Inflammatory macrophage treated with lipopolysaccharide for 1 hour (primary cell): ENCODE results near the gene KCP.
A peak's percentile ranks its signal among the peaks of the same experiment; 100 is the strongest.

ENCODE experiments used
- DNase-seq, 2 donors: peaks; one replicate each; pipeline ENCODE4 v3.0.0-alpha.2; 2020 to 2022

Gene KCP

DNA sequence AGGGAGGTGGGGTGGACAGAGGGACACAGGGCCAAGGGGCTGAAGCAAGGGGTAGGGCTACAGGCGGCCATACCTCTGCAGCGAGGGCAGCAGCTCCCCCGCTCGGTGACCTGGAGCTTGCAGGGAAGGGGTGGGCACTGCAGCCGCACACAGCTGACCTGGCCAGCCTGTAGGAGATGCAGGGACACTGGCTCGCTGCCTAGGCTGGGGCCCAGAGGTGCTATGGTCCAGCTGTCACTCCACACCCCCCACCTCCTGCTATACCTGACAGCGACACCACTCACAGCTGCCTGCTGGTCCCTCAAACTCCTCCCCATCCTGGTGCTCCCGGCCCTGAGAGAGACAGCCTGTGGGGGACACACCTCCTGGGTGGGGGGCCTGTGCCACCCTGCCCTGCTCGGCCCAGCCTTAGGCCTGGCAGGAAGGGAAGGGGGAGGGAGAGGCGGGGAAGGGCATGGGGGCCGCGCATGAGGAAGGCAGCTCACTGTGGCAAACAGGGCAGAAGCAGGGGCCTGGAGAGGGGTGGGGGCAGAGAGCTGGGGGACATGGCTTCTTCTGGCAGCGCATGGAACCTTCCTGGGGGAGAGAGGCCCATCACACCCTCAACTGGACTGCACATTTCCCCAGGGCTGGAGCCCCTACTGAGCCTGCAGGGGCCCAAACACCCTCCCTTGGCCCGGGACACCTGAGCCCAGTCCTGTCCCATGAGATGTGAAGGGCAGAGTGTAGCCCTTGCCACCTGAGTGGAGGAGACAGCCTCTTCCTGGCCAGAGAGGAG is 23.9 kb downstream of the KCP start:
- DNase-seq = no peak

DNA sequence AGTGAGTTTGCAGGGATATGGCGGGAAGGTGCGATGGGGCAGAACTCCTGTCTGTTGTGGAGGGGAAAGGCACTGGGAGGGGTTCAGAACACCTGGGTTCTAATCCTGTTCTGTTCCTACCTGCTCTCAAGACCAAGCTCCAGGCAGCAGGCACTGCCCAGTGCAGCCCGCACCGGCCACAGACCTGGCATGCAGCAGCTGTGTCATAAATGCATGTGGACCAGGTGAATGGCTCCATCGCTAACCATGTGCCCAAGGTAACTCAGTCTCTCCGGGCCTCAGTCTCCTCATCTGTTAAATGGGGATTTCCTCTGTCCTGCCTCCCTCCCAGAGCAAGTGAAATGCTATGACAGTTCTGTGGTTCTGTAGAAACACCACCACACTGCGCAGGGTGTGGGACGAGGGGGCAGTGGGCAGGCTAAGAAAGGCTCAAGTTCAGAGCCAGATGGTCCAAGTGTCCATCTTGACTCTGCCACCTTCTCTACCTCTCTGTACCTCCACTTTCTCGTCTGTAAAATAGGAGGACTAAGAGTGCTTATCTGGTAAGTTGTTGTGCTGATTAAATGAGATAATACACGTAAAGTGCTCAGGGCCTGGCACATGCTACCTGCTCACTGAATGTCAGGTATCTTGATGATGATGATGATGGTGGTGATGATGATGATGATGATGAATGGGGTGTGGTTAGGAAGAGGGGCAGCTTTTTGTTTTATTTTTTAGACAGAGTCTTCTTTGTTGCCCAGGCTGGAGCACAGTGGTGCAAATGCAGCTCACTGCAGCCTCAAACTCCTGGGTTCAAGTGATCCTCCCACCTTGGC is 24.9 kb downstream of the KCP start:
- no peak for DNase-seq

GRCh38 chr7:128884561-128885369 is 25.7 kb downstream of the KCP start:
- no peak for DNase-seq

DNA sequence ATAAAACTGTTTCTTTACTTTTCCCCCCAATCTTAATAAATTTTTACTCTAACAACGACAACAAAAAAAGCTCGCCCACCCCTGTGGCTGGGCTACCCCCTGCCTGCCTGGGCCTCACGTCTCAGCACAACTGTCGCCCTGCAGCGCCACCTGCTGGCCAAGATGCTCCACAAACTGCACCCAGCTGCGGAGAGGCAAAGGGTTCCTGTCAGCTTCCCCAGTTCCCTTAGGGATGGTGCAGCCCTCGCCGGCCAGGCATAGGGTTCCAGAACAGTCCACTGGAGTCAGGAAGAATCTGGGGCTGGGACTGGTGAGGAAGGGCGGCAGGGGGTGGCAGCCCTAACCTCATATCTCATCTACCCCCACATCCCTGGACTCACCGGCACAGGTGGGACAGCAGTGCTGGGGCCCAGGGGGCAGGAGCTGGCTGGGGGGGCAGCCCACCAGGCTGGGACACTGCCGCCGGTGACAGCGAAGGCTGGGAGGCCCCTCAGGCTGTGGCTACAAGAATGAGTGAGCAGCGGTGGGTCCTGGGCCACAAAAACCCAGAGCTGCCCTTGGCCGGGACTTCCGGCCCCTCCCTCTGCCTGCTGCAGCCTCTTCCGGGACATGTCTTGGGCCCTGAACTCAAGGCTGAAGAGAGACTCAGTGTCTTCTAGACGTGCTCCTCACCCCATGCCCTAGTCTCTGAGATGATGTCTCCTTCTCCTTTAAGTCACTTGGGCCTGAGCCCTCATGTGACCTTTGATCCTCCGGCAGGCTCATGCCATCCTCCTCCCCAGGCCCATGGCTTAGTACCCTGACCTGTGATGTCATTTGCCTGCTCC is 26.7 kb downstream of the KCP start:
- DNase-seq = peak; percentile 61 to 92

- DNase-seq = no peak
These were observed 28.4 kb downstream of the KCP start for GRCh38 chr7:128882134-128882533.

- DNase-seq = no peak
These were observed 28.9 kb downstream of the KCP start for GRCh38 chr7:128881458-128882125.

GRCh38 chr7:128880791-128881457 is 29.6 kb downstream of the KCP start:
- DNase-seq = no peak

- peak; percentile 11 to 54 for DNase-seq
These were observed 30.4 kb downstream of the KCP start for GRCh38 chr7:128879939-128880746.

GRCh38 chr7:128879461-128879938 is 31.0 kb downstream of the KCP start:
- no peak for DNase-seq

DNA sequence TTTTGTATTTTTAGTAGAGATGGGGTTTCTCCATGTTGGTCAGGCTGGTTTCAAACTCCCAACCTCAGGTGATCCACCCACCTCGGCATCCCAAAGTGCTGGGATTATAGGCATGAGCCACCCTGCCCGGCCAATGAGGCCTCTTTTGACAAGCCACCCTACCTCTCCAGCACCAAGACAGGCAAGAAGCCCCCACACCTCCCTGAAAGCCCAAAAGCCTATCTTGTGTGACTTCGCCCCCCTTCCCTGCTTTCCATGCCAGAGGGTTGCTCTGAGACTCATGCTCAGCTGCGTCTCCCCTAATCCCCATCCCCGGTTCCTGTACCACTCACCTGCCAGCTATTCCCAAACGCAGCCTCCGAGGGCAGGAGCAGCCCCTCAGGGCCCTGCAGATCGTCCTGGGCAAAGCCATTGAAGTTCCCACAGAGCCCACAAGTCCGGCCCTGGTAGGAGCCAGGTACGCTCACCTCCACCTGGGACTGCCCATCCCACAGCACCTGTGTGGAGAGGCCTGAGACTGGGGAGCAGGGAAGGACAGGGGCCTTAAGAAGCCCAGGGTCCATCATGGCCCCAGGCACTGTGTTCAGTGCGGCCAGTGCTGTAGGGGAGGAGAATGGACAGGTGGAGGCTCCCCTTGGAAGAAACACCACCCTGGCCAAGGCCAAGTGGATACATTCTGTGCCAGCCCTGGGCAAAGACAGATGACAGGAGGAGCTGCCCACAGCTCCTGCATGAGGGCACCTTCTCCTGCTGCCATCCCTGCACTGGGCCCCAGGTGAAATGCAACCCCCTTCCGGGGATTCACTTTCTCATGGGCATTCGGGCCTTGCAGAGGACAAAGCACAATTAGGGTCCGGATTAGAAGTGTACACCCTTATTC is 32.0 kb downstream of the KCP start:
- DNase-seq = no peak

DNA sequence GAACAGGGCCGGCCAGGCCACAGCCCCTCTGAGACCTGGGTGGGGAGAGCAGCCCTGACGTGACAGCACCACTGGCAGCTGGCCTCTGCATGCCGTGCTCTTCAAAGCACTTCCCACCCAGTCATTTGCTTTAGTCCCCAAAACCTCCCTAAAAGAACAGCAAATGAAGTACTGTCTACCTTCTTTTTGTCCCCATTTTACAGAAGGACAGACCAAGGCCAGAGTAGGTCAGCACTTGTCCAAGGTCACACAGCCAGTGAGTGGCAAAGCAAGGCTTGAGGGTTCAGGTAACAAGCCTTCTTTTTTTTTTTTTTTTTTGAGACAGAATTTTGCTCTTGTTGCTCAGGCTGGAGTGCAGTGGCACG is 32.8 kb downstream of the KCP start:
- no peak for DNase-seq

- no peak for DNase-seq
These were observed 33.3 kb downstream of the KCP start for GRCh38 chr7:128876978-128877755.

DNA sequence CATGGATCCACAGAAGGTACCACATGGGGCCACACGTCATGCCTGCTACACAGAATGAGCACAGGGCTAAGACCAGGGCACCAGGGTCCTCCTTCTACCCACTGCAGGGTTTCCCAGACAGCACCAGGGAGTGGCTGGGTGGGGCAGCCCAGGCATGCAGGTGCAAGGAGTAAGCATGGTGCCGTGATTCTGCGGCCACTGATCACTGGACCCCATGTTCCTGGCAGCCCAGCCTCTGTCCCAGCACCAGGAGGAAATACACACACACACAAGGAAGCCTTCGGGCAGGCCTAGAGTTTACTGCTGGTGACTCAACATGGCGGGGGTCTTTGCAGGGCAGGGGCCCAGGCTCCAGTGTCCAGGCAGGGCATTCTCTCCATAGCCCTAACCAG is 33.9 kb downstream of the KCP start:
- DNase-seq = no peak

- DNase-seq = no peak
These were observed 34.4 kb downstream of the KCP start for GRCh38 chr7:128876127-128876526.

DNA sequence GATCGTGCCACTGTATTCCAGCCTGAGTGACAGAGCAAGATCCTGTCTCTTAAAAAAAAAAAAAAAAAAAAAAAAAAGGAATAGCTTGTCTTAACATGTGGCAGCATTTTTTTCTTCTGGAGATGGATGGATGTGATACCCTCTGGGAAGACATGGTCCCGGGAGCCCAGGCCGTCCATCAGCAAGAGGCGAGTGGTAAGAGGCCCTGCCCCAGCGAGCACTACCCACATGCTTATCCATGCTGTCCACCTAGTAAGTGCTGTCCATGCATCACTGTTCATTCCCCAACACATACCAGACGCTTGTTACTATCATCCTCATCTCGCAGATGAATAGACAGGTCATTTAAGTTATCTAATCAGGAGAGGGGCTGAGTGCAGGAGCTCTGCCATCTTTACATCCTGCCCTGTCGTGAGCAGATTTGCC is 35.0 kb downstream of the KCP start:
- no peak for DNase-seq

GRCh38 chr7:128874140-128875031 is 36.1 kb downstream of the KCP start:
- no peak for DNase-seq

GRCh38 chr7:128873234-128873633 is 37.3 kb downstream of the KCP start:
- DNase-seq = no peak
